Right cardiac atrium (tissue), 5 donors: ENCODE results near the gene EFL1. TPM values are rescaled to one million over a fixed set of nuclear protein-coding genes. Genes with fewer than 3 reads are reported as not detected.

ENCODE experiments used
- polyA plus RNA-seq: library from polyadenylated mRNA; stranded (reverse); fragments of 200-250 nt; gene quantifications from one replicate; pipeline ENCODE4 v1.2.3, GENCODE V29; 2013
- total RNA-seq, 4 donors: library from RNA; stranded (reverse); fragmentation: NEBNext Ultra II Directional; extraction: Animal tissue kit (Norgen Biotek cat#: 25700); gene quantifications; one replicate each; pipeline ENCODE4 v1.2.1, GENCODE V29; 2021
- donor health status: healthy with polysubstance abuse.
- donor health status: DM: no; HTN: yes; CAD: no.
- donor health status: DM: no; HTN: no; CAD: no.
- donor health status: DM: no; HTN: yes; CAD: no; lungs with severe emphysema.
- donor health status: DM: yes; HTN: yes; CAD: no.

The EFL1 gene
- total and polyA plus RNA-seq, 5 donors = 5.9 to 15.4 (median 11.0) TPM

Other genes with a start within 250 kb of the EFL1 start
- 1 to 10 TPM; 2.0 to 3.0 (median 2.6) TPM for gene MEX3B, start 216.7 kb downstream of the EFL1 start, total RNA-seq
- 1.3 TPM for gene MEX3B, start 216.7 kb downstream of the EFL1 start, polyA plus RNA-seq
- 1 to 10 TPM; 1.8 to 4.3 (median 2.3) TPM for gene SAXO2, start 84 bp upstream of the EFL1 start, total RNA-seq
- gene SAXO2, start 84 bp upstream of the EFL1 start, polyA plus RNA-seq = 3.8 TPM
- gene GOLGA6L10, start 86.7 kb upstream of the EFL1 start, total RNA-seq = 1 to 10 TPM in 1 of 4 donors, under 1 TPM in 2, not detected in 1; 0.21 to 1.4 (median 0.28) TPM
- gene GOLGA6L10, start 86.7 kb upstream of the EFL1 start, polyA plus RNA-seq = 0.72 TPM
- 1 to 10 TPM; 1.1 to 1.7 (median 1.5) TPM for gene GOLGA6L9, start 167.1 kb upstream of the EFL1 start, total RNA-seq
- 4.7 TPM for gene GOLGA6L9, start 167.1 kb upstream of the EFL1 start, polyA plus RNA-seq